ENCODE data around the gene GNAQ.

The GNAQ gene

DNA sequence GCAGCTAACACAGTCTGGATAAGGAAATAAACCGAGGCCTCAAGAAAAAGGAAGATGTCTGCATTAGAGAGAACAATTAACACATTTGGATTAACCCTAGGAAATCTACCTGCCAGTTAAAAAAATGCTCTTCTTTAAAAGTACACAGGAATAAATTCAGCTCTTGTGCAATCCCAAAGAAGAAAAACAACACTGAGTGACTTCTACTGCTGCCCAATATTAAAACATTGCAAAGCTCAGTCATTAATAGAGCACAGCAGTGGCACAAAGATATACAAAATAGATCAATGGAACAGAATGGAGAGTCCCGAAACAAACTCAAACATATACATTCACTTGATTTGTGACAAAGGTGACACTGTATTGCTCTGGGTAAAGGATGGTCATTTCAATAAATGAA, 119.7 kb downstream of the GNAQ start:
- H3K4me3 ChIP-seq (ENCODE audit: low read depth, low read length): no peak overlapping the region
- TF ChIP-seq, protein P1, sequence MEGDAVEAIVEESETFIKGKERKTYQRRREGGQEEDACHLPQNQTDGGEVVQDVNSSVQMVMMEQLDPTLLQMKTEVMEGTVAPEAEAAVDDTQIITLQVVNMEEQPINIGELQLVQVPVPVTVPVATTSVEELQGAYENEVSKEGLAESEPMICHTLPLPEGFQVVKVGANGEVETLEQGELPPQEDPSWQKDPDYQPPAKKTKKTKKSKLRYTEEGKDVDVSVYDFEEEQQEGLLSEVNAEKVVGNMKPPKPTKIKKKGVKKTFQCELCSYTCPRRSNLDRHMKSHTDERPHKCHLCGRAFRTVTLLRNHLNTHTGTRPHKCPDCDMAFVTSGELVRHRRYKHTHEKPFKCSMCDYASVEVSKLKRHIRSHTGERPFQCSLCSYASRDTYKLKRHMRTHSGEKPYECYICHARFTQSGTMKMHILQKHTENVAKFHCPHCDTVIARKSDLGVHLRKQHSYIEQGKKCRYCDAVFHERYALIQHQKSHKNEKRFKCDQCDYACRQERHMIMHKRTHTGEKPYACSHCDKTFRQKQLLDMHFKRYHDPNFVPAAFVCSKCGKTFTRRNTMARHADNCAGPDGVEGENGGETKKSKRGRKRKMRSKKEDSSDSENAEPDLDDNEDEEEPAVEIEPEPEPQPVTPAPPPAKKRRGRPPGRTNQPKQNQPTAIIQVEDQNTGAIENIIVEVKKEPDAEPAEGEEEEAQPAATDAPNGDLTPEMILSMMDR (IDR thresholded peaks at IDR 0.05; ENCODE audit: borderline replicate concordance, insufficient read depth, low read depth, low read length): no peak

DNA sequence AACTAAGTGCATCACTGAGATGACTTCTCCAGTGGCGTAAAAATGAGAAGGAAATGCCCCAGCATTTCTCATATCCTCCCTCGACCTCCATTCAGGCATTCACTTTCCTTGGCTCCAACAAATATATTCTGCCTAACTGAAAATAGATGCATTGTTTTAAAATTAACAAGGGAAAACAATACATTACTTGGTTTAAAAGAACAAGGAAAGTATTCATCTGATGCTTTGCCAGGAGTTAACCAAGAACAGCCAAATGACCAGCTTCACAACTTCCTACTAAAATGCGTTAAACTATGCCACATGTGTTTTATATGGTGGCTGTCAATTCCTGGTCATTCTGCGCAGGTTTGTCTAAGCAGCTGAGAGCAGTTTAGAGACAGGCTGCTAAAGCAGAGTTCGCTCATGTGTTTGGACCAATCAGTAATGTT, 121.4 kb downstream of the GNAQ start:
- no peak overlapping the region for H3K4me3 ChIP-seq (ENCODE audit: low read depth, low read length)
- TF ChIP-seq, protein P1 (IDR thresholded peaks at IDR 0.05; ENCODE audit: borderline replicate concordance, insufficient read depth, low read depth, low read length): no peak

DNA sequence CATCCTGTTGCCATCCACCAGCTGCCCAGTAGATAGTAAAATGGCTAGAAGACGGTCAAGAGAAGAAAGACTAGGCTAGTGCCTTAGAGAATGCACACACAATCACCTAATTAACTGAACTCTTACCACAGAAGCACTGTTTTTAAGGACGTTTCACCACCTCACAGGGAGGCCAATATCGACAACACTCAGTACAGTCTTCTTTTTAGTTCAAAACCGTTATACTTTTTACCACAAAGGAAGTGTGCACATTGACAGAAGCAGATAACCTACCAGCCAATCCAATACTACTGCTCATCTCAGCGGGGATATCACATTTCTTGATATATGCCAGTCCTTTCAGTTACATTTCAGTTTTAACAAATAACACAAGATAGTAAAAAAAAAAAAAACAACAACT, 122.3 kb downstream of the GNAQ start:
- no peak overlapping the region for H3K4me3 ChIP-seq (ENCODE audit: low read depth, low read length)
- TF ChIP-seq, protein P1 (IDR thresholded peaks at IDR 0.05; ENCODE audit: borderline replicate concordance, insufficient read depth, low read depth, low read length): no peak

DNA sequence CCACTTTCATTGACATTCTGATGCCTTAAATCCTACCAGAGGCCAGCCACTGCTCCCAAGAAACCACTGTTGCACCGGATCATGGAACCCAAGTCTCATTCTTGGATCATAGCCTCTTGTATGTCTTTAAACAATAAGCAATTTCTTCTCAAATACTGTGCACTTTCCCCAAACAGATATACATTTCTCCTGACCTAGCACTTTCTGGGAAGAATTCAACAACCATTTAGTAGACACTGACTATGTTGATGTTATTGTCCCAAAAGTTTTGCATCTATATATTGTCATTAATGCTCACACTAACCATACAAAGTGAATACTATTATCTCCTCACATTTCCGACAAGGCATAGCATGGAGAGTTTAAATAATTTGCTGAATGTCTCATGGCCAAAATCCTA, 123.3 kb downstream of the GNAQ start:
- H3K4me3 ChIP-seq (ENCODE audit: low read depth, low read length): no peak overlapping the region
- TF ChIP-seq, protein P1 (IDR thresholded peaks at IDR 0.05; ENCODE audit: borderline replicate concordance, insufficient read depth, low read depth, low read length): no peak

DNA sequence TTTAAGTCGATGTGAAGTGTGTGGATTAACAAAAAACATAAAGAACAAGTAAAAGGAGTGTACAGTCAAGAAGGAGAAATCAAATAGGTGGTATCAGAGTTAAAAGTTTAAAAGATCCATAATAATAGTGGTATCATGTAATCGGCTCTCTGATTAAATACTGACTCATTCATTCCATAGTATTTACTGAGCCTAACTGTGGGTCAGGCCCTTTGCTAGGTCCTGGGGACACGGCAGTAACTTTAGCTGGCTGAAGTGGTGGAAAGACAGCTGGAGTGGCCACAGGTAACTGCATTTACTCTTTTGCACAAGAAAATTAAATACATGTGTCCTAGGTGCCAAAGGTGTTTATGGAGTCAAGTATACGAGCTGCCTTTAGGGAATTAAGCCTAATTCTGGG, 124.0 kb downstream of the GNAQ start:
- TF ChIP-seq, protein P1 (IDR thresholded peaks at IDR 0.05; ENCODE audit: borderline replicate concordance, insufficient read depth, low read depth, low read length): no peak
- H3K4me3 ChIP-seq (ENCODE audit: low read depth, low read length): no peak overlapping the region

DNA sequence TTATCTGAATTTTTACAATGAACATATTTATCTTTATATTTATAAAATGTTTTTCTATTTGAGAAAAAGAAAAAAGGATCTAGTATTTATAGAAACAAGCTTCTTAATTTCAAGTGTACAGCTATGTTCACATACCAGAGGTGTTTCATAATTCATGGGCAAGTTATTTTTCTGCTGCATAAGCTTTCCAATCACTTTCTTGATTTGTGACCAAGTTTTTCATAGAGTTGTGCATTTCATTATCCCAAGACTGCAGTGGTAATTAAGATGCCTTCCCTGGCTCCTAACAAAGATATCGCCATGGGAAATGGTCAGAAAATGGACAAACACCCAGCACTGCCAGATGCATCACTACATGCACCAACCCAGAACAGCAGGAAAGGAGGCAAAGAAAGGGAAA, 124.6 kb downstream of the GNAQ start:
- TF ChIP-seq, protein P1 (IDR thresholded peaks at IDR 0.05; ENCODE audit: borderline replicate concordance, insufficient read depth, low read depth, low read length): no peak

DNA sequence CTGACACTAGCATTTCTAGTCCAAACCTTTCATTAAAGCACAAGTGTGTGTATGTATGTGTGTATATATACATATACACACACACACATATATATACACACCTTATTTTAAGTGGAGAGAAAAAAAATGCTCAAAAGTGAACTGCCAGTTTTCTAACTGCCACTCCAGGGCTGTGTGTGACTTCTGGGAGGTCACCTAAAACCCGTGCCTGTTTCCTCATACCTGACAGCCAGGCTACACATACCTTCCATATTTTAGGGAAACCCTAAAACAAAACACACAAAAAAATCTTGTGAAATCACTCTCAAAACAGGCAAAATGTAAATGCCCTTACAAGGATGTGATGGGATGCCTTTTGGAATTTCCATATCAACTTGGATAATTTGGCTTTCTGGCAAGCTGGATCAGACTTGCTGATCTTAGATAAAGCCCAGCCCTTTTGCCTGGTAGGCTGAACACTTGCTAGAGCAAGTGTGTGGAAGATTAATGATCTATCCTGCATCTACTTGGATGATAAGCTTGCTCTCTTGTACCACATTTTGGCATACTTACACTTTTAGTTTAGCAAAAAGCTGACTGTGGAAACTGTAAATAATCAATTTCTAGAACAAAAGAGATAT, 127.8 kb downstream of the GNAQ start:
- H3K4me3 ChIP-seq (ENCODE audit: low read depth, low read length): no peak overlapping the region
- TF ChIP-seq, protein P1 (IDR thresholded peaks at IDR 0.05; ENCODE audit: borderline replicate concordance, insufficient read depth, low read depth, low read length): no peak

More for the DNA sequence above, 124.6 kb downstream of the GNAQ start:
- no peak overlapping the region for H3K4me3 ChIP-seq (ENCODE audit: low read depth, low read length)

All from GM12875 (cell line).